GM21786 (cell line): ENCODE measurements around the gene PPP1R9B.

ENCODE experiments used
- ATAC-seq: cut with Tn5 transposase; IDR thresholded peaks from one replicate; pipeline ENCODE4 v1.9.1; 2021; ENCODE audit not compliant: unreplicated experiment

Gene PPP1R9B

DNA sequence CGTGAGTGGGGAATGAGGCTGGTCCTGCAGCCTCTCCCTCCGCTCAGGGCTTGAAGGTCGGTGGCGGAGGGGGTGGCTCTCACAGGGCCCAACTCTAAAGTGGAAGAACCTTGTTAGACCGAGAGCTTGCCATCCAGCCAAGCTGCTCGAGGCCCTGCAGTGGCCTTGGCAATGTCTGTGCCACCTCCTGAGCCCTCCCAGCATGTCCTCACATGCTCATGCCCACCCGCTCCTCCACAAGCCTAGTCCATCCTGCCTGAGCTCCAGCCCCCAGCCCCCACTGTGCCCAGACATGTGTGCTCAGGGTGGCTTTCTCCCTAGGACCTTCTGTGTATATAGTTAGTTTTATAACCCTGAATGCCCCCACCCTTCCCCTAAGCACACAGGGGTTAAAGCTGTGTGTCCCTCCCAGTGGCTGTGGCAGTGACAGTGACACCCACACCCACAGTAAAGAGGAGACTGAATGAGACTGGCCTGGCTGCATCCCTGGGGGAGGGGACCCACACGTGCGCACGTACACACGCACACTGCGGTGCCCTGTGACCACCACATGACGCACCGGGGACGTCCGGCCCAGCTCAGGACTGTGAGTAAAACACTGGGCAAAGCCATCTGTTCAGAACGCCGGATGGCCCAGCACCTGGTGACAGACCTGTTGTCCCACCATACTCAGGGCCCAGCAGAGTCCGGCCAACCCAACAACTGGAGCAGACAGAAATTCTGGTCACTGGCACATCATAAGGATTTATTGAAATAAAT is 39.7 kb downstream of the PPP1R9B start:
- ATAC-seq: no peak

GRCh38 chr17:50109785-50110184 is 40.7 kb downstream of the PPP1R9B start:
- no peak for ATAC-seq

- ATAC-seq: no peak
Measured at GRCh38 chr17:50109207-50109606, 41.3 kb downstream of the PPP1R9B start.

- no peak for ATAC-seq
Measured at GRCh38 chr17:50108556-50108955, 41.9 kb downstream of the PPP1R9B start.

DNA sequence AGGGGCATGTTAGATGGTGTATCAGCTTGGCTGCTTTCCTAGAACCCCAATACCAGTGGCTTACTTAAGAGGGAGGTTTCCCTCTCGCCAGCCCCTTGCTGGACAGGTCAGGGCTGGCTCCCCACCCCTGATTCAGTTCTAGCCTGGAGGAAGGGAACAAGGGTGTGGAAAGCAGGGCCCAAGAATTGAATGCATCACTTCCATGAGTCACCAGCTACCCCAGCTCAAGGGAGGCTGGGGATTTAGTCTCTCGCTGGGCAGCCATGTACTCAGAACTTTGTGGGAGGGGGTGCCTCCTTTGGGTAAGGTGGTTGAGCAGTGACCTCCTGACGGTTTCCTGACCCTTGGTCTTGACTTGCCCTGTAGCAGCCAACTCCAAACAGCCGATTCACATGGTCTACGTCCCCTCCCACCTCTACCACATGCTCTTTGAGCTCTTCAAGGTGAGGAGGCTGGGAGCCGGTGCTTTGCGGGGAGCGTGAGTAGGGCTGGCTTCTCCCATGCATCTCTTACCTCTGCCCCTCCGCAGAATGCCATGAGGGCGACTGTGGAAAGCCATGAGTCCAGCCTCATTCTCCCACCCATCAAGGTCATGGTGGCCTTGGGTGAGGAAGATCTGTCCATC is 42.6 kb downstream of the PPP1R9B start:
- ATAC-seq: no peak

GRCh38 chr17:50106393-50107131 is 43.9 kb downstream of the PPP1R9B start:
- ATAC-seq: no peak

GRCh38 chr17:50105811-50106210 is 44.7 kb downstream of the PPP1R9B start:
- ATAC-seq: no peak

- ATAC-seq: no peak
Measured at GRCh38 chr17:50103941-50104340, 46.5 kb downstream of the PPP1R9B start.

DNA sequence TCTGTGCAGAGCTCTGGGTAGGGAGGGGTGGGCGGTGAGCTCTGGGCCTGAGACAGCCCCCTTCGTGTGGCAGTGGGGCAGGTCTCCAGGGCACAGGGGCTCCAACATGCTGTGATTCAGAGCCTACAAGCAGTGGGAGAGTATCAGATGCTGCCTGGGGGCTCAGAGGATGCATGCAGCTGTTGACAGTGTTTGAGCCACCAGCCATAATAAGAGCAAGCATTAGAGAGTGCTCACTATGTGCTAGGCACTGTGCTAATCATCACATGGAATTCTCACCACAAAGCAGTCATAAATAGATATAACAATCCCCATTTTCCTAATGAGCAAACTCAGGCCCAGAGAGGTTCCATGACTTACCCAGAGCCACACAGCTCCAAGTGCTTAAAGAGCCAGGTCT is 47.2 kb downstream of the PPP1R9B start:
- no peak for ATAC-seq

- no peak for ATAC-seq
Measured at GRCh38 chr17:50102164-50102991, 48.1 kb downstream of the PPP1R9B start.

DNA sequence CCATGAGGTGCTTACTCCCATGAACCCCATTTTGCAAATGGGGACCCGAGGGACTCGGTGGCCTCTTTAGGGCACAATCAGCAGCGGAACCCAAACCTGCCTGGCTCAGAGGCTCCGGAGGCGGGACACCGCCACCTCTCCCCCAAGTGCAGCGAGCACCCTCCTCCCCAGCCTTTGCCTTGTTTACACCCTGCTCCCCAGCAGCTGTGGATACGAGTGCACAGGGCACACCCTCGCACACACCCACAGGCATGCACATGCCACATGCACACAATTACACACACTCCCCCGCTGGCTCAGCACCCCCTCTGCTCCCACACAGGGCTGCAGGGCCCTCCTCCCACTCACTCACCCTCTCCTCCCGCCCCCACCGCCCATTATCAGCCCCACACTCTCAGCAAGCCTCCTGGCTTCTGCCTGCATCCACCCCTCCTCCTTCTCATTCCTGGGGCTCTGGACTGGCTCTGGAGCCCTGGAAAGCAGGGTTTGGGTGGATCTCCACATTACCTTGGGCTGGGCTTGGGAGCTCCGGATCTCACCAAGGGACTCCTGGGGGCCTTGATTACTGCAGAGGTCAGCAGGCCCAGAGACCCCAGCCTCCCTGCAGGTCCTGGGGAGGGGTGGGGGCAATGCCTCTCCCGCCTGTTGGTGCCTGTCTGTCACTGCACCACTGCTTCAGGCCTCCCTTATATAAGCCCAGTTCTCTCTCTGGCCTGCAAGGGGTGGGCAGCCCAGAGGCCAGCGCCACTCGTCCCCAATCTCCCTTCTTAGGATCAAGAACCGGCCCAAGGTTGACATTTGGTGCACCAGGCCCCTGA is 48.9 kb downstream of the PPP1R9B start:
- no peak for ATAC-seq

- no peak for ATAC-seq
Measured at GRCh38 chr17:50100921-50101345, 49.5 kb downstream of the PPP1R9B start.

- no peak for ATAC-seq
Measured at GRCh38 chr17:50100480-50100883, 50.0 kb downstream of the PPP1R9B start.

DNA sequence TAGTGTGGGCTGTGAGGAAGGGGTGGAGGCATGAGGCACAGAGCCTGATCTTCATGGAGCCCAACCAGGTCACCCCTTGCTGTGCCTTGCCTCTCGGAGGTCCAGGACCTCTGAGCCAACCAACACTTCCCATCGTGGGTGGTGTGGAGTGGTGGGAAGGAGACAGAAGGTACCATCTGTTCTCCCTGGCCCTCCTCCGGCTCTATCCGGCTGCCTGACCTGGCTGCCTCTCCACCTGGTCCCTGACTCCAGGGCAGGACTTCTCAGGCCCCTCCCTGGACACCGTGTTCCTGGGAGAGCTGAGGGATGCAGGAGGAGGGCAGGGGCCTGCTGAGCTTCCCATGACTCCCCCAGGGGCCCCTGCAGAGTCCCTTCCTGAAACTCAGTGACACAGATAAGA is 51.5 kb downstream of the PPP1R9B start:
- ATAC-seq: no peak

DNA sequence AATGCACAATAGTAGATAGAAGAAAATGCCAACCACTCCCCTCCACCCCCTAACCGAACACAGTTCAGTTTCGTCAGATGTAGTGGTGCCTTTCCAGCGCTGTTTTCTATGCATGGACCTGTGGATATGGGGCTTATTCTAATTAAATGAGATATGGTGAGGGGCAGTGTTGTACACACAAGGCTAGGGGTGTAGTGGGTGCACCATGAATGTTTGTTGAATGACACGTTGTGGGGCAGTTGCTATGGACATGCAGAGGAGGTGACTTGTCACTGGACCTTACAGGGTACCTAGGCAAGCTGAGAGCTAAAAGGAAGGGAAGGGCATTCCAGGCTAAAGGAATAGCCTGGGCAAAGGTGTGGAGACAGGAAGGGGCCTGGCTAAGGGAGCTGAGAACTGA is 51.9 kb downstream of the PPP1R9B start:
- ATAC-seq: no peak

- ATAC-seq: no peak
Measured at GRCh38 chr17:50097926-50098325, 52.6 kb downstream of the PPP1R9B start.

GRCh38 chr17:50097455-50097854 is 53.0 kb downstream of the PPP1R9B start:
- no peak for ATAC-seq

- ATAC-seq: no peak
Measured at GRCh38 chr17:50096758-50097157, 53.7 kb downstream of the PPP1R9B start.

DNA sequence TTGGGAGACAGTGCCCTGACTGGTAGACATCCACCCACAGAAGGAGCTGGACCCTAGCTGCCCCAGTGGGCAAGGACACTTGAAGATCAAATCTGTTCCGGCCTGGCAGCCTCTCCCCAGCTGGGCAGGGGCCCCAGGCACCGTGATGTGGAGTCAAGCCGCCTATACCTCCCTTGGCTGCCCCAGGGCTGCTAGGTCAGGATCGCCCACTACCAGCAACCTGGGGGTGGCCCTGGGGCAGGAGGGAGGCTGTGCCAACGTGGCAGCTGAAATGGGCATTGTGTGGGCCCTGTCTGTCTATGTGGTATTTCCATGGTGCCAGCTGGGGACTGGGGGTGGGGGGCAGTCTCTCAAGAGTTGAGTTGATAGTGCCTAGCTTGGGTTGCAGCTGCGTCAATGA is 54.4 kb downstream of the PPP1R9B start:
- ATAC-seq: no peak

DNA sequence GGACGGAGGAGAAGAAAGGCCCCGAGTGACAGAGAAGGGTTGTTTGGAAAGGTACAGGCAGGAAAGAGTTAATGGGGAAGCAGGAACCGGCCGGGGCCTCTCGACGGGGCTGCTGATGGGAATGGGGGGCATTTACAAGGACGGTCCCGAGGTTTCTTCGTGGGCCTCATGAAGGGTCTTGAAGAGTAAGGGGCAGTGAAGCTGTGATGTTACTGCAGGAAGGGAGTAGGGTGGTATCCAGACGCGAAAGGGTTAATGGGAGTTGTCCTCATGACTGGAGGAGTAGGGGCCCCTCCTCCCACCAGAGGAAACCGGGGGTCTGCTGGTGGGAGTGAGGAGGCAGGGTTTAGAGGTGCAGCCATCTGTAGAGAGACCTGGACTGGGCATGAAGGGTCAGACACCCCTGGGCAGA is 54.8 kb downstream of the PPP1R9B start:
- ATAC-seq: no peak
